Central memory CD8-positive, alpha-beta T cell (primary cell): ENCODE measurements around the gene JAGN1.
"Not testable (repeated sequence)": the region's sequence is repeated elsewhere in the genome, so short reads cannot be mapped to it uniquely, and the experiment has no call there.

Source experiments
- ATAC-seq: fragments of 150-1000 bp; cut with Tn5 transposase; replicated peaks from 2 replicates; pipeline ENCODE4 v1.10.0; 2022; ENCODE audit warnings: mild to moderate bottlenecking, moderate FRiP score, moderate number of reproducible peaks; ENCODE audit not compliant: poor library complexity, severe bottlenecking; ENCODE audit errors: extremely low read depth
- DNase-seq, 2 donors: peaks; one replicate each; pipeline ENCODE4 v3.0.0; 2021; ENCODE audit warnings: low spot score in 2 of 2
- H3K27ac Mint-ChIP-seq: one replicate; pipeline ENCODE4 v1.8.0; 2022; ENCODE audit warnings: low read depth, mild to moderate bottlenecking, moderate library complexity, mixed read lengths
- H3K27me3 Mint-ChIP-seq: one replicate; pipeline ENCODE4 v1.8.0; 2022; ENCODE audit warnings: mixed read lengths
- H3K36me3 Mint-ChIP-seq: one replicate; pipeline ENCODE4 v1.8.0; 2022; ENCODE audit warnings: mild to moderate bottlenecking, moderate library complexity, mixed read lengths; ENCODE audit not compliant: insufficient read depth
- H3K4me1 Mint-ChIP-seq: one replicate; pipeline ENCODE4 v1.8.0; 2022; ENCODE audit warnings: mixed read lengths
- H3K4me3 Mint-ChIP-seq: one replicate; pipeline ENCODE4 v1.8.0; 2022; ENCODE audit warnings: mild to moderate bottlenecking, moderate library complexity, mixed read lengths
- H3K9me3 Mint-ChIP-seq: one replicate; pipeline ENCODE4 v1.8.0; 2022; ENCODE audit warnings: mixed read lengths

JAGN1 gene

GRCh38 chr3:9891072-9891622, 737 bp downstream of the JAGN1 start:
- ATAC-seq, result peak; percentile 2
- peak overlapping the region; percentile 98 for H3K4me3 Mint-ChIP-seq
- H3K9me3 Mint-ChIP-seq, result no peaks in the 10 kb centered on the region
- DNase-seq, result no peak
- H3K27me3 Mint-ChIP-seq, result no peaks in the 10 kb centered on the region
- peaks cover 25% of the 10 kb centered on the region for H3K36me3 Mint-ChIP-seq
- H3K27ac Mint-ChIP-seq, result peak overlapping the region; percentile 99
- peaks cover 41% of the 10 kb centered on the region for H3K4me1 Mint-ChIP-seq

DNA sequence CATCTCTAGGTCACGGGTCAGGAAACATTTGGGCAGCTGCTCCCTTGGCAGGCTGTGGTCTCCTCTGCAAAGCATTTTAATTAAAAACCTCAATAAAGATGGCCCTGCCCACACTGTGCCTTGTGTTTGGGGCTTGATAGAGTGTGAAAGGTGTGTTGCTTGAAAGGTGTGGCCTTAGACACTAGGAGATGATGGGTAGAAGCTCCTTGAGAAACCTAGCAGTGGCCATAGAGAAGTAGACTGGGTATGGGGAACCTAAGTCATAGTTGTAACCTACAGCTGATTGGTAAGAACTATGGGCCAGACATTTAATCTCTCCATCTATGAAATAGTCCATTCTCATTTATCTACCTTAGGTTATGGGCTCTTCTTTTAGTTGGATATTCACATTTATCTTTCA, 3.3 kb downstream of the JAGN1 start:
- no peak overlapping the region for H3K4me3 Mint-ChIP-seq
- ATAC-seq (no peak), DNase-seq (no peak)
- H3K27me3 Mint-ChIP-seq, result no peaks in the 10 kb centered on the region
- H3K4me1 Mint-ChIP-seq, result peaks cover 50% of the 10 kb centered on the region
- no peaks in the 10 kb centered on the region for H3K9me3 Mint-ChIP-seq
- H3K27ac Mint-ChIP-seq, result no peak overlapping the region
- H3K36me3 Mint-ChIP-seq, result peaks cover 25% of the 10 kb centered on the region

DNA sequence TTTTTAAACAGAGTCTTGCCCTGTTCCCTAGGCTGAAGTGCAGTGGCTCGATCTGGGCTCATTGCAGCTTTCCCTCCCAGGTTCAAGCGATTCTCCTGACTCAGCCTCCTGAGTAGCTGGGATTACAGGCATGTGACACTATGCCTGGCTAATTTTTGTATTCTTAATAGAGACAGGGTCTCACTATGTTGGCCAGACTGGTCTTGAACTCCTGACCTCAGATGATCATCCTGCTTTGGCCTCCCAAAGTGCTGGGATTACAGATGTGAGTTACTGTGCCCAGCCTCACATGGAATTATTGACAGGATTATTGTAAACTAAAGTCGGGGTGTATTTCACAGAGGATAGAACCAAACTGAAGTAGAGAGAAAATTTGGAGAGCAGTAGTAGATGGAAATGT, 5.3 kb downstream of the JAGN1 start:
- H3K4me3 Mint-ChIP-seq, ATAC-seq, DNase-seq, H3K9me3 Mint-ChIP-seq, H3K27me3 Mint-ChIP-seq: not testable (repeated sequence)
- Mint-ChIP-seq H3K4me1 (peaks cover 51% of the 10 kb centered on the region), H3K36me3 (peaks cover 19% of the 10 kb centered on the region), H3K27ac (peak overlapping the region; percentile 66)

DNA sequence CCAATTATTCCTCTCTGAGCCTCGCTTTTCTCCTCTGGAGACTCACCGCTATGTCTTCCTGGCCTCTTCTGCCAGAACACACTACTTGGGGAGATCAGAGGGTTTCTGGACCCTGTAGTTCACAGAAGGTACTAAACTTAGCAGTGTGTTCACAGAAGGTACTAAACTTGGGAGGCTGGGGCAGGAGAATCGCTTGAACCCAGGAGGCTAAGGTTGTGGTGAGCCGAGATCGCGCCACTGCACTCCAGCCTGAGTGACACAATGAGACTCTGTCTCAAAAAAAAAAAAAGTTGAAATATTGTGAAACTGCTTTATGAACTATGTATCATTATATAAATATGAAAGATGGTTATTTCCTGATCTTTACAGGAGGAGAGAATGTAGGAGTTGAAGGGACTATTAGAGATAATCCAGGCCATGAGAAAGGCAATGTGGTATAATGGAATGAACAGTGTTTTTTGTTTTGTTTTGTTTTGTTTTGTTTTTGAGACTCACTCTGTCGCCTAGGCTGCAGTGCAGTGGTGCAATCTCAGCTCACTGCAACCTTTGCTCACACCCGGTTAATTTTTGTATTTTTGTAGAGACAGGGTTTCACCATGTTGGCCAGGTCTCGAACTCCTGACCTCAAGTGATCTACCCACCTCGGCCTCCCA, 6.5 kb downstream of the JAGN1 start:
- H3K4me1 Mint-ChIP-seq, result peaks cover 40% of the 10 kb centered on the region
- H3K27ac Mint-ChIP-seq, ATAC-seq: not testable (repeated sequence)

GRCh38 chr3:9897408-9898372, 7.3 kb downstream of the JAGN1 start:
- Mint-ChIP-seq H3K27ac (peak overlapping the region; percentile 66), H3K36me3 (peaks cover 8% of the 10 kb centered on the region), H3K9me3 (no peaks in the 10 kb centered on the region), H3K27me3 (no peaks in the 10 kb centered on the region), H3K4me1 (peaks cover 42% of the 10 kb centered on the region), H3K4me3 (no peak overlapping the region)
- no peak for DNase-seq
- no peak for ATAC-seq

More for the DNA sequence above, 6.5 kb downstream of the JAGN1 start:
- H3K36me3 Mint-ChIP-seq, result peaks cover 14% of the 10 kb centered on the region
- not testable (repeated sequence) for H3K9me3 Mint-ChIP-seq, H3K27me3 Mint-ChIP-seq, H3K4me3 Mint-ChIP-seq, DNase-seq

DNA sequence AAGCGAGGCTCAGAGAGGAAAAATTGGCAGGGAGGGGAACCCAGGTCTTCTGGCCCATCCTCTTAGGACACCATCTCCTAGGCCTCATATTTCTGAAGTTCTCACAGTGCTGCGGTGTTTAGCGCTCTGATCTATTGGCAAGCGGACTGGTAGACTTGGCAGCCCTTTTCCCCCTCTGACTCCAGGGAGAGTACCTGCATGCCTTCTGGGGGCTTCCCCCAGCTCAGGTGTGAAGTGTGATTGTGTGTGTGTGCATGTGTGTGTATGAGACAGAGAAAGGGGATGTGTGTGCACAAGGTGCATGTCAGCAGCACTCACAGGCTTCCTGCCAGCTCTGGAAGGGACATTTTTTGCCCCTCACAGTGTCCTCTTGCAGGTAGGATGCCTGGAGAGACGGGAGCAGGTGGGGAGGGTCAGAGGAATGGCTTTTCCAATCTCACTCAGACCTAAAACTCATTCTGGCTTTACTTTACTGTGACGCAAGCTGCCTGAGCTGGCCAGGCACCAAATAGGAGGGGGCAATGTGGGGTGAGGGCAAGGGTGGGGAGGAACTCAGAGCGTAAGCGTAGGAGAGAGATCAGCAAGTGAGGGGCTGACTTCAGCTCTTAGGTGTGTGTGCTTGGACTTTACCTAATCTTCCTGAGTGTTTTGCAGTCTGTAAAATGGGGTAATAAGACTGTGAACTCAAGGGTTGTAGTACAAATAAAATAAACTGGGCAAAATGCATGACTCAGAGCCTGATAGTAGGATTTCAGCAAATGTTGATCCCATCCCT, 8.2 kb downstream of the JAGN1 start:
- Mint-ChIP-seq H3K36me3 (peaks cover 3% of the 10 kb centered on the region), H3K27ac (peak overlapping the region; percentile 66), H3K9me3 (no peaks in the 10 kb centered on the region), H3K4me3 (no peak overlapping the region), H3K4me1 (peaks cover 44% of the 10 kb centered on the region), H3K27me3 (no peaks in the 10 kb centered on the region)
- no peak for ATAC-seq
- no peak for DNase-seq

- Mint-ChIP-seq H3K9me3 (no peaks in the 10 kb centered on the region), H3K36me3 (peaks cover 3% of the 10 kb centered on the region), H3K4me1 (peaks cover 39% of the 10 kb centered on the region), H3K27ac (no peak overlapping the region), H3K27me3 (no peaks in the 10 kb centered on the region), H3K4me3 (no peak overlapping the region)
- ATAC-seq, result no peak
- DNase-seq, result no peak
Measured at GRCh38 chr3:9899289-9899791, 8.9 kb downstream of the JAGN1 start.

DNA sequence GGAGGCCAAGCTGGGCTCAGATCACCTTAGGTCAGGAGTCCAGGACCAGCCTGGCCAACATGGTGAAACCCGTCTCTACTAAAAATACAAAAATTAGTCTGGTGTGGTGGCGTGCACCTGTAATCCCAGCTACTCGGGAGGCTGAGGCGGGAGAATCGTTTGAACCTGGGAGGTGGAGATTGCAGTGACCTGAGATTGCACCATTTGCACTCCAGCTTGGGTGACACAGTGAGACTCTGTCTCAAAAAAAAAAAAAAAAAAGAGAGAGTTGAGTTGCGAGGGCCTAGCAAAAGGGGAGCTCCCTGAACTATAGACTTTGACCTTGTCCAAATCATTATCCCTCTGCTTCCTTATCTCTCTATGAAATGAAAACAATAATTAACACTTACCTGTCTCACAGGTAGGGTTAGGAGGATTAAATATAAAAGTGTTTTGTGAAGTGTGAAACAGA, 10.6 kb downstream of the JAGN1 start:
- H3K27ac Mint-ChIP-seq, H3K27me3 Mint-ChIP-seq, H3K4me3 Mint-ChIP-seq, H3K9me3 Mint-ChIP-seq, DNase-seq, ATAC-seq, H3K36me3 Mint-ChIP-seq: not testable (repeated sequence)
- H3K4me1 Mint-ChIP-seq, result peaks cover 28% of the 10 kb centered on the region

GRCh38 chr3:9901967-9902366, 11.6 kb downstream of the JAGN1 start:
- Mint-ChIP-seq H3K27ac (no peak overlapping the region), H3K27me3 (no peaks in the 10 kb centered on the region), H3K9me3 (no peaks in the 10 kb centered on the region), H3K4me1 (peaks cover 27% of the 10 kb centered on the region), H3K4me3 (peak overlapping the region; percentile 7), H3K36me3 (peaks cover 2% of the 10 kb centered on the region)
- DNase-seq (no peak), ATAC-seq (peak; percentile 36)

DNA sequence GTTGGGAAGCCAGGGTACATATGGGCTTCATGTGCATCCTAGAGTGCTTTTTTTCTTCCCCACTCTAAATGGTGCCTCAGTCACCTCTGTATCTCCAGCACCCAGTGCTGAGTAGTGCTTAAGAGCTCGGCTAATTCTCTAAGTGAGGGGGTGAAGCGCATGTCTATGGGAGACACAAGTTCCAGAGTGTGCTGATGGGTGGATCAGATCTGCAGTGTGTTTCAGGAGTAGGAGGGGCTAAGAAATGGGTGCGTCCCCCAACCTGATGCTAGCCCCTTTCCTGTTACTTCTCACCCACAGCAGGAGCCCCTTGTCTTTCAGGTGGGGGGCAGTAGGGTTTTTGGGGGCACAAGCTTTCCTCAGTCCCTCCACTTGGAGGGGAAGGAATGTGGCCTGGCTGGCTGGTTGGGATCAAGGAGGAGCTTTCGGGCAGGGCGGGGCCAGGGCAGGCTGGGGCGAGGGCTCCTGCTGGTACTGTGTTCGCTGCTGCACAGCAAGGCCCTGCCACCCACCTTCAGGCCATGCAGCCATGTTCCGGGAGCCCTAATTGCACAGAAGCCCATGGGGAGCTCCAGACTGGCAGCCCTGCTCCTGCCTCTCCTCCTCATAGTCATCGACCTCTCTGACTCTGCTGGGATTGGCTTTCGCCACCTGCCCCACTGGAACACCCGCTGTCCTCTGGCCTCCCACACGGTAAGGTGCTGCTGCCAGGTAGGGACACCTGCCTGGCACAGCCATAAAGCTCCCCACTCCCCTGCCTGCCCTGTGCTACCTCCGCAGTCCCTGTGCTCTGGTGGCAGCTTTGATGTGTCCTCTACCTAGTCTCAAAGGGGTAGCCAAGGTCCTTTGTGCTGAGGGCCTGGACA, 12.2 kb downstream of the JAGN1 start, which contains the start of gene IL17RE:
TSS of gene IL17RE (plus strand) at position 477 of the 866 bp plus-strand sequence. CDS start at position 562, 85 bp downstream.
- peaks cover 2% of the 10 kb centered on the region for H3K36me3 Mint-ChIP-seq
- H3K27me3 Mint-ChIP-seq, result no peaks in the 10 kb centered on the region
- H3K4me1 Mint-ChIP-seq, result peaks cover 27% of the 10 kb centered on the region
- no peaks in the 10 kb centered on the region for H3K9me3 Mint-ChIP-seq
- no peak for DNase-seq
- no peak for ATAC-seq
- peak within 1 kb of the TSS; percentile 7 for H3K4me3 Mint-ChIP-seq
- H3K27ac Mint-ChIP-seq, result no peak within 1 kb of the TSS

- H3K27ac Mint-ChIP-seq, result no peak overlapping the region
- peaks cover 2% of the 10 kb centered on the region for H3K36me3 Mint-ChIP-seq
- no peak overlapping the region for H3K4me3 Mint-ChIP-seq
- no peaks in the 10 kb centered on the region for H3K9me3 Mint-ChIP-seq
- H3K4me1 Mint-ChIP-seq, result peaks cover 22% of the 10 kb centered on the region
- DNase-seq (no peak), ATAC-seq (no peak)
- H3K27me3 Mint-ChIP-seq, result no peaks in the 10 kb centered on the region
Measured at GRCh38 chr3:9903238-9903624, 12.8 kb downstream of the JAGN1 start.
